OCI-LY1 (cell line): ENCODE data around the gene VSIG10.

Experiments
- H2AFZ ChIP-seq: fragments of 200-600 bp; sonication (generic), shearing (Covaris generic); 2 replicates; pipeline ENCODE4 v1.6.0; 2014; ENCODE audit warnings: antibody characterized with exemption, mild to moderate bottlenecking, low read length
- H3F3A ChIP-seq: fragments of 200-600 bp; sonication (generic), shearing (Covaris generic); 2 replicates; pipeline ENCODE4 v1.6.0; 2014; ENCODE audit warnings: mild to moderate bottlenecking, antibody characterized with exemption, low read length, moderate library complexity; ENCODE audit not compliant: insufficient read depth
- H3K27ac ChIP-seq: fragments of 200-600 bp; sonication (generic); 2 replicates; pipeline ENCODE4 v1.5.1; 2014; ENCODE audit warnings: low read length, mixed run types, mild to moderate bottlenecking, low read depth; ENCODE audit not compliant: poor library complexity, severe bottlenecking
- H3K27me3 ChIP-seq: fragments of 200-600 bp; sonication (generic); 2 replicates; pipeline ENCODE4 v1.6.0; 2014; ENCODE audit warnings: antibody characterized with exemption, mild to moderate bottlenecking, low read length, moderate library complexity; ENCODE audit not compliant: insufficient read depth
- H3K36me3 ChIP-seq: fragments of 200-600 bp; sonication (generic); 2 replicates; pipeline ENCODE4 v1.6.1; 2014; ENCODE audit warnings: mild to moderate bottlenecking, antibody characterized with exemption, low read length, moderate library complexity, mixed read lengths; ENCODE audit not compliant: insufficient read depth
- H3K4me1 ChIP-seq: fragments of 200-600 bp; sonication (generic); 2 replicates; pipeline ENCODE4 v1.5.1; 2014; ENCODE audit warnings: mild to moderate bottlenecking, low read length, moderate library complexity; ENCODE audit not compliant: insufficient read depth, severe bottlenecking
- H3K4me2 ChIP-seq: fragments of 200-600 bp; sonication (generic), shearing (Covaris generic); 2 replicates; pipeline ENCODE4 v1.6.1; 2014; ENCODE audit warnings: low read length
- H3K4me3 ChIP-seq: fragments of 200-600 bp; sonication (generic); 2 replicates; pipeline ENCODE4 v1.5.1; 2014; ENCODE audit warnings: low read length, low read depth, mild to moderate bottlenecking, mixed read lengths; ENCODE audit not compliant: poor library complexity, severe bottlenecking
- H3K79me2 ChIP-seq: fragments of 200-600 bp; shearing (Covaris generic); 2 replicates; pipeline ENCODE4 v1.6.1; 2016; ENCODE audit warnings: mixed run types, low read length, mixed read lengths; ENCODE audit not compliant: insufficient read depth
- H3K9ac ChIP-seq: fragments of 200-600 bp; sonication (generic), shearing (Covaris generic); 2 replicates; pipeline ENCODE4 v1.6.1; 2014; ENCODE audit warnings: mild to moderate bottlenecking, low read length, mixed read lengths
- H3K9me2 ChIP-seq: fragments of 200-600 bp; sonication (generic), shearing (Covaris generic); 2 replicates; pipeline ENCODE4 v1.6.1; 2014; ENCODE audit warnings: low read depth, mild to moderate bottlenecking, low read length, mixed read lengths
- H3K9me3 ChIP-seq: fragments of 200-600 bp; shearing (Covaris generic); 2 replicates; pipeline ENCODE4 v1.6.1; 2014; ENCODE audit warnings: low read length, mixed read lengths
- H4K20me1 ChIP-seq: fragments of 200-600 bp; sonication (generic), shearing (Covaris generic); 2 replicates; pipeline ENCODE4 v1.6.0; 2016; ENCODE audit warnings: mild to moderate bottlenecking, low read length; ENCODE audit not compliant: insufficient read depth
- CTCF ChIP-seq: fragments of 200-600 bp; sonication (generic), shearing (Covaris generic); IDR thresholded peaks from 2 replicates; pipeline ENCODE4 v1.5.1; 2017; ENCODE audit warnings: mild to moderate bottlenecking, antibody characterized with exemption, low read length, moderate library complexity, mixed read lengths
- EZH2 ChIP-seq: fragments of 200-600 bp; sonication (generic), shearing (Covaris generic); IDR thresholded peaks from 2 replicates; pipeline ENCODE4 v1.8.0; 2017; ENCODE audit warnings: borderline replicate concordance, mixed run types, mild to moderate bottlenecking, antibody characterized with exemption, low read length, moderate library complexity, mixed read lengths

VSIG10 gene

GRCh38 chr12:118044577-118044976 lies 59.2 kb downstream of the VSIG10 start:
- no peaks in the 10 kb centered on the region for H3F3A ChIP-seq
- H4K20me1 ChIP-seq, result no peaks in the 10 kb centered on the region
- H3K4me2 ChIP-seq, result no peak overlapping the region
- no peaks in the 10 kb centered on the region for H3K36me3 ChIP-seq
- no peak overlapping the region for H2AFZ ChIP-seq
- no peak overlapping the region for H3K27ac ChIP-seq
- no peaks in the 10 kb centered on the region for H3K9me3 ChIP-seq
- no peaks in the 10 kb centered on the region for H3K9me2 ChIP-seq
- no peaks in the 10 kb centered on the region for H3K79me2 ChIP-seq
- no peak overlapping the region for H3K9ac ChIP-seq
- H3K27me3 ChIP-seq, result no peaks in the 10 kb centered on the region
- TF ChIP-seq EZH2 (no peak), CTCF (no peak)
- no peak overlapping the region for H3K4me3 ChIP-seq
- H3K4me1 ChIP-seq, result no peaks in the 10 kb centered on the region

GRCh38 chr12:118044075-118044474 lies 59.7 kb downstream of the VSIG10 start:
- H3K4me2 ChIP-seq, result no peak overlapping the region
- no peak overlapping the region for H3K27ac ChIP-seq
- no peaks in the 10 kb centered on the region for H3K9me3 ChIP-seq
- H3K9me2 ChIP-seq, result no peaks in the 10 kb centered on the region
- H3F3A ChIP-seq, result no peaks in the 10 kb centered on the region
- no peaks in the 10 kb centered on the region for H3K27me3 ChIP-seq
- no peaks in the 10 kb centered on the region for H3K36me3 ChIP-seq
- no peaks in the 10 kb centered on the region for H3K79me2 ChIP-seq
- TF ChIP-seq EZH2 (no peak), CTCF (no peak)
- H2AFZ ChIP-seq, result no peak overlapping the region
- H3K4me1 ChIP-seq, result no peaks in the 10 kb centered on the region
- H3K9ac ChIP-seq, result no peak overlapping the region
- no peak overlapping the region for H3K4me3 ChIP-seq
- H4K20me1 ChIP-seq, result no peaks in the 10 kb centered on the region

GRCh38 chr12:118042091-118042490 lies 61.7 kb downstream of the VSIG10 start:
- Histone ChIP-seq H3K9me3 (no peaks in the 10 kb centered on the region), H3K27me3 (no peaks in the 10 kb centered on the region), H3K36me3 (no peaks in the 10 kb centered on the region), H3K4me2 (no peak overlapping the region), H3K4me3 (no peak overlapping the region), H4K20me1 (no peaks in the 10 kb centered on the region), H3K4me1 (no peaks in the 10 kb centered on the region), H3K9me2 (no peaks in the 10 kb centered on the region), H3K9ac (no peak overlapping the region), H3K79me2 (no peaks in the 10 kb centered on the region), H3F3A (no peaks in the 10 kb centered on the region), H2AFZ (no peak overlapping the region), H3K27ac (no peak overlapping the region)
- TF ChIP-seq EZH2 (no peak), CTCF (no peak)
